ENCODE results near the gene ABCA4.

ABCA4 gene

GRCh38 chr1:94032637-94033036 lies 88.3 kb downstream of the ABCA4 start:
- no peak for DNase-seq
- intact Hi-C loops (cut with DNase I): no loop called here

- intact Hi-C loops (cut with DNase I): no loop called here
- DNase-seq: no peak
Observed at GRCh38 chr1:94031591-94031990, 89.4 kb downstream of the ABCA4 start.

GRCh38 chr1:94031154-94031553 lies 89.8 kb downstream of the ABCA4 start:
- intact Hi-C loops (cut with DNase I): no loop called here
- no peak for DNase-seq

GRCh38 chr1:94029130-94029993 lies 91.6 kb downstream of the ABCA4 start:
- intact Hi-C loops (cut with DNase I): no loop called here

GRCh38 chr1:94027721-94028515 lies 93.0 kb downstream of the ABCA4 start:
- DNase-seq: no peak
- intact Hi-C loops (cut with DNase I): no loop called here

More at GRCh38 chr1:94029130-94029993, 91.6 kb downstream of the ABCA4 start:
- DNase-seq: no peak

- DNase-seq: no peak
- intact Hi-C loops (cut with DNase I): loop anchor here (1.0 kb wide), 1 partner anchor 310 kb away; no protein-coding TSS in a partner anchor
Observed at GRCh38 chr1:94026619-94027380, 94.1 kb downstream of the ABCA4 start.

- intact Hi-C loops (cut with DNase I): loop anchor here (1.0 kb wide), 1 partner anchor 311 kb away; no protein-coding TSS in a partner anchor
- peak in 1 of 10 donors; percentile 26 for DNase-seq
Observed at GRCh38 chr1:94025383-94026340, 95.3 kb downstream of the ABCA4 start.

- intact Hi-C loops (cut with DNase I): no loop called here
- DNase-seq: no peak
Observed at GRCh38 chr1:94024104-94024792, 96.7 kb downstream of the ABCA4 start.

GRCh38 chr1:94022471-94023189 lies 98.3 kb downstream of the ABCA4 start:
- intact Hi-C loops (cut with DNase I): no loop called here
- DNase-seq: no peak

GRCh38 chr1:94020764-94021579 lies 100.0 kb downstream of the ABCA4 start:
- intact Hi-C loops (cut with DNase I): no loop called here
- DNase-seq: no peak

GRCh38 chr1:94019327-94019726 lies 101.6 kb downstream of the ABCA4 start:
- DNase-seq: no peak
- intact Hi-C loops (cut with DNase I): no loop called here

- intact Hi-C loops (cut with DNase I): no loop called here
Observed at GRCh38 chr1:94017155-94017829, 103.7 kb downstream of the ABCA4 start.

GRCh38 chr1:94015489-94015817 lies 105.5 kb downstream of the ABCA4 start:
- intact Hi-C loops (cut with DNase I): no loop called here
- no peak for DNase-seq

More at GRCh38 chr1:94017155-94017829, 103.7 kb downstream of the ABCA4 start:
- DNase-seq: no peak

- no peak for DNase-seq
- intact Hi-C loops (cut with DNase I): no loop called here
Observed at GRCh38 chr1:94014635-94015488, 106.1 kb downstream of the ABCA4 start.

GRCh38 chr1:94014087-94014486 lies 106.9 kb downstream of the ABCA4 start:
- DNase-seq: no peak
- intact Hi-C loops (cut with DNase I): no loop called here

- intact Hi-C loops (cut with DNase I): no loop called here
- no peak for DNase-seq
Observed at GRCh38 chr1:94013367-94013878, 107.5 kb downstream of the ABCA4 start.

Measured in posterior cingulate gyrus (tissue), 11 donors.